B cell (primary cell): Measurements from ENCODE around the gene SWI5. TPM values are rescaled to one million over a fixed set of nuclear protein-coding genes. Genes with fewer than 3 reads are reported as not detected.
"Not testable (repeated sequence)": the region's sequence is repeated elsewhere in the genome, so short reads cannot be mapped to it uniquely, and the experiment has no call there.

Experiments
- ATAC-seq: fragments of 200-7000 bp; cut with Tn5 transposase; one replicate; pipeline ENCODE4 v1.10.0; 2021; ENCODE audit warnings: low read depth, mild to moderate bottlenecking, moderate number of reproducible peaks, moderate library complexity
- CTCF ChIA-PET: fragments of 350-600 bp; sonication (Branson Sonifier 250); formaldehyde crosslinking; loops from one replicate; lab custom pipeline; 2021; ENCODE audit warnings: antibody characterized with exemption, inconsistent platforms; lab: Charles Lee
- POLR2A ChIA-PET: fragments of 350-600 bp; sonication (Branson Sonifier 250); formaldehyde crosslinking; loops from one replicate; lab custom pipeline; 2021; ENCODE audit warnings: antibody characterized with exemption; lab: Charles Lee
- DNase-seq: peaks from one replicate; pipeline ENCODE4 v3.0.0; 2013
- H2AFZ ChIP-seq: 2 replicates; pipeline ENCODE4 v1.6.1; 2012; ENCODE audit warnings: mild to moderate bottlenecking, low read depth, low read length; ENCODE audit not compliant: insufficient read depth, poor library complexity, severe bottlenecking
- H3K27ac ChIP-seq, 2 donors: 1 replicate in 1 of 2; 2 replicates in 1 of 2; pipeline ENCODE4 v1.5.1; 2012 to 2013; ENCODE audit warnings: low read length in 2 of 2, mild to moderate bottlenecking in 2 of 2, moderate library complexity in 1 of 2
- H3K27me3 ChIP-seq, 4 experiments: fragments of 200-600 bp in 1 of 4; sonication (generic) in 1 of 4; replicated peaks in 1 of 4; 1 replicate in 2 of 4; 2 replicates in 2 of 4; pipeline versions ENCODE4 v1.6.1 to v1.7.0; 2013 to 2016; ENCODE audit warnings: low read length in 3 of 4, mild to moderate bottlenecking in 2 of 4, mixed read lengths in 1 of 4, moderate library complexity in 1 of 4; ENCODE audit not compliant: insufficient read depth in 4 of 4, control insufficient read depth in 3 of 4; ENCODE audit errors: control extremely low read depth in 1 of 4
- H3K36me3 ChIP-seq, 2 experiments: replicated peaks in 1 of 2; 1 replicate in 1 of 2; 2 replicates in 1 of 2; pipeline versions ENCODE4 v1.6.1 to v1.7.1; 2013; ENCODE audit warnings: low read length in 1 of 2; ENCODE audit not compliant: insufficient read depth in 2 of 2, control insufficient read depth in 1 of 2; ENCODE audit errors: control extremely low read depth in 1 of 2, extremely low read depth in 1 of 2
- H3K4me1 ChIP-seq, 2 donors: fragments of 200-600 bp in 1 of 2; sonication (generic) in 1 of 2; 1 replicate in 1 of 2; 2 replicates in 1 of 2; pipeline versions ENCODE4 v1.5.1 to v1.6.1; 2013 to 2017; ENCODE audit warnings: low read length in 2 of 2; ENCODE audit not compliant: control insufficient read depth in 2 of 2, insufficient read depth in 2 of 2
- H3K4me2 ChIP-seq: replicated peaks from 2 replicates; pipeline ENCODE3; 2012; ENCODE audit warnings: mild to moderate bottlenecking, low read depth, low read length; ENCODE audit not compliant: poor library complexity, severe bottlenecking
- H3K4me3 ChIP-seq, 5 experiments: fragments of 200-600 bp in 1 of 5; sonication (generic) in 1 of 5; 1 replicate in 3 of 5; 2 replicates in 2 of 5; pipeline versions ENCODE4 v1.5.1 to v1.7.0; 2011 to 2016; ENCODE audit warnings: low read length in 4 of 5, mild to moderate bottlenecking in 4 of 5, low read depth in 2 of 5, control low read depth in 1 of 5, moderate library complexity in 1 of 5; ENCODE audit not compliant: insufficient read depth in 1 of 5; ENCODE audit errors: control extremely low read depth in 1 of 5, extremely low read depth in 1 of 5
- H3K79me2 ChIP-seq: fragments of 200-600 bp; sonication (generic); one replicate; pipeline ENCODE4 v1.6.0; 2016; ENCODE audit warnings: low read length; ENCODE audit not compliant: control insufficient read depth, insufficient read depth
- H3K9ac ChIP-seq: fragments of 200-600 bp; sonication (generic); 2 replicates; pipeline ENCODE4 v1.6.1; 2017; ENCODE audit warnings: mild to moderate bottlenecking, low read length, moderate library complexity
- H3K9me3 ChIP-seq, 3 donors: one replicate each; pipeline versions ENCODE4 v1.6.1 to v1.7.1; 2013; ENCODE audit warnings: low read length in 2 of 3; ENCODE audit not compliant: control insufficient read depth in 2 of 3, insufficient read depth in 1 of 3; ENCODE audit errors: control extremely low read depth in 1 of 3
- H4K20me1 ChIP-seq: 2 replicates; pipeline ENCODE4 v1.6.0; 2012; ENCODE audit warnings: mild to moderate bottlenecking, low read length; ENCODE audit not compliant: insufficient read depth, control insufficient read depth, poor library complexity, severe bottlenecking
- H3K27ac Mint-ChIP-seq: one replicate; pipeline ENCODE4 v1.8.0; 2021; ENCODE audit warnings: mixed read lengths
- H3K27me3 Mint-ChIP-seq: one replicate; pipeline ENCODE4 v1.8.0; 2021; ENCODE audit warnings: mixed read lengths
- H3K4me1 Mint-ChIP-seq: one replicate; pipeline ENCODE4 v1.8.0; 2021; ENCODE audit warnings: mixed read lengths
- H3K4me3 Mint-ChIP-seq: one replicate; pipeline ENCODE4 v1.8.0; 2021; ENCODE audit warnings: mixed read lengths
- H3K9me3 Mint-ChIP-seq: one replicate; pipeline ENCODE4 v1.8.0; 2022; ENCODE audit warnings: mixed read lengths; ENCODE audit not compliant: insufficient read depth
- CTCF ChIP-seq: fragments of 200-600 bp; IDR thresholded peaks from one replicate; pipeline ENCODE4 v1.8.0; 2022; ENCODE audit warnings: antibody characterized with exemption, mild to moderate bottlenecking
- EZH2 ChIP-seq: IDR thresholded peaks from 2 replicates; pipeline ENCODE4 v1.6.1; 2012; ENCODE audit warnings: borderline replicate concordance, low read depth, mild to moderate bottlenecking, moderate library complexity, low read length; ENCODE audit not compliant: insufficient read depth, poor library complexity, severe bottlenecking
- WGBS: methylation state at CpG from one replicate; pipeline ENCODE4 v1.1.5; 2013; ENCODE audit warnings: missing lambda C conversion rate; ENCODE audit not compliant: insufficient coverage; 5-methylcytosine and 5-hydroxymethylcytosine counted together
- intact Hi-C: fragments of 100-400 bp; cut with micrococcal nuclease; formaldehyde crosslinking; loops from one replicate; pipeline ENCODE4 v1.10.0; 2022
- polyA plus RNA-seq: library from polyadenylated mRNA; depleted of rRNA; stranded (reverse); fragments of >200 nt; gene quantifications from 2 replicates; pipeline ENCODE4 v1.2.3, GENCODE V29; 2012
- total RNA-seq, 2 donors: library from RNA; stranded (reverse); fragments of 120-200 nt in 1 of 2; gene quantifications; 1 replicate in 1 of 2; 2 replicates in 1 of 2; pipeline versions ENCODE4 v1.2.3 to v1.2.4, GENCODE V29; 2013 to 2022

SWI5 gene
- total and polyA plus RNA-seq, 2 donors (not counting 1 experiment from before 2014, with no cell fraction given) = 8.6 to 23.3 TPM

- TF ChIP-seq EZH2 = no peak
- no peak for TF ChIP-seq CTCF
- no peak for DNase-seq
- Histone ChIP-seq H2AFZ (peak overlapping the region; percentile 99), H3K4me1 (peaks cover 14 to 20% of the 10 kb centered on the region in 2 donors), H3K9ac (peak overlapping the region; percentile 96), H3K79me2 (peaks cover 26% of the 10 kb centered on the region), H3K4me3 (peak overlapping the region; percentile 61 to 96 (median 84)), H3K4me2 (peak overlapping the region; percentile 100), H3K9me3 (no peaks in the 10 kb centered on the region), H3K36me3 (peaks cover 0 to 7% of the 10 kb centered on the region in 2 experiments), H4K20me1 (no peaks in the 10 kb centered on the region), H3K27ac (peak overlapping the region; percentile 59 to 92), H3K27me3 (no peaks in the 10 kb centered on the region)
- Mint-ChIP-seq H3K9me3 (no peaks in the 10 kb centered on the region), H3K4me3 (peak overlapping the region; percentile 96), H3K27me3 (no peaks in the 10 kb centered on the region), H3K27ac (peak overlapping the region; percentile 97), H3K4me1 (peaks cover 23% of the 10 kb centered on the region)
- intact Hi-C loops = loop anchor here (1.0 to 10.0 kb wide), 3 partner anchors 26 to 822 kb away; partner anchors contain the start of genes COQ4, LRSAM1, RPL12 and TRUB2
- no peak for ATAC-seq
- CTCF ChIA-PET = interaction anchor here (1.0 to 1.2 kb wide), 3 partner anchors 21 to 26 kb away, joined by 3 to 5 read pairs (median 5); no protein-coding TSS in a partner anchor
- WGBS = 23% methylated on average over 23 of the region's 23 CpGs
- POLR2A ChIA-PET = interaction anchor here (0.7 to 1.1 kb wide), 4 partner anchors 27 to 1052 kb away, joined by 3 to 5 read pairs (median 3); partner anchors contain the start of gene URM1
Observed at GRCh38 chr9:128276574-128277270, 646 bp downstream of the SWI5 start.

GRCh38 chr9:128279088-128280073 lies 3.3 kb downstream of the SWI5 start:
- not testable (repeated sequence) for H3K4me3 Mint-ChIP-seq, H3K27ac Mint-ChIP-seq
- CTCF ChIA-PET = interaction anchor here (0.6 kb wide), 1 partner anchor 534 kb away, joined by 4 read pairs; no protein-coding TSS in a partner anchor

More at GRCh38 chr9:128279088-128280073, 3.3 kb downstream of the SWI5 start:
- POLR2A ChIA-PET, H3K4me2 ChIP-seq, H4K20me1 ChIP-seq, H3K27me3 Mint-ChIP-seq, H3K36me3 ChIP-seq, H2AFZ ChIP-seq, ATAC-seq, H3K9me3 Mint-ChIP-seq, H3K4me3 ChIP-seq, H3K27ac ChIP-seq, DNase-seq, H3K9ac ChIP-seq, H3K27me3 ChIP-seq, H3K9me3 ChIP-seq: not testable (repeated sequence)
- Histone ChIP-seq H3K4me1 (peaks cover 14 to 20% of the 10 kb centered on the region in 2 donors), H3K79me2 (peaks cover 20% of the 10 kb centered on the region)
- intact Hi-C loops = loop anchor here (10.0 kb wide), 1 partner anchor 825 kb away; the partner anchor contains the start of genes LRSAM1 and RPL12
- H3K4me1 Mint-ChIP-seq = peaks cover 21% of the 10 kb centered on the region
- WGBS = 87% methylated on average over 18 of the region's 22 CpGs
